Pancreas (tissue), 10 donors: ENCODE data around the gene ULK2. TPM values are rescaled to one million over a fixed set of nuclear protein-coding genes. Genes with fewer than 3 reads are reported as not detected.
A peak's percentile ranks its signal among the peaks of the same experiment; 100 is the strongest.

Experiments
- ATAC-seq, 4 donors: fragments of 200-7000 bp; cut with Tn5 transposase; one replicate each; pipeline versions ENCODE4 v1.8.0 to v1.9.1; 2020; ENCODE audit warnings: mild to moderate bottlenecking in 4 of 4, moderate library complexity in 4 of 4
- DNase-seq, 6 donors: peaks; one replicate each; pipeline ENCODE4 v3.0.0-alpha.2; 2020
- FAIRE-seq: peaks from 2 replicates; lab custom pipeline; 2012; peaks lifted over from hg19 to GRCh38; lab: Jason Lieb, UNC
- H3K27ac ChIP-seq, 4 donors: fragments of 200-600 bp; sonication (generic); 1 replicate in 3 of 4; 2 replicates in 1 of 4; pipeline versions ENCODE4 v1.5.0 to v1.8.0; 2020
- H3K27me3 ChIP-seq, 4 donors: fragments of 200-600 bp; one replicate each; pipeline ENCODE4 v1.8.0; 2021
- H3K36me3 ChIP-seq, 3 donors: fragments of 200-600 bp; sonication (generic) in 1 of 3; one replicate each; pipeline versions ENCODE4 v1.5.0 to v1.8.0; 2020 to 2021
- H3K4me1 ChIP-seq, 3 donors: fragments of 200-600 bp; one replicate each; pipeline ENCODE4 v1.8.0; 2021
- H3K4me3 ChIP-seq, 4 donors: fragments of 200-600 bp; sonication (generic) in 2 of 4; one replicate each; pipeline versions ENCODE4 v1.5.0 to v1.8.0; 2020 to 2021
- H3K9me3 ChIP-seq, 4 donors: fragments of 200-600 bp; one replicate each; pipeline ENCODE4 v1.8.0; 2021
- CTCF ChIP-seq, 4 donors: fragments of 200-600 bp; sonication (generic) in 3 of 4; IDR thresholded peaks; one replicate each; pipeline versions ENCODE4 v1.5.0 to v1.8.0; 2021; ENCODE audit warnings: antibody characterized with exemption in 4 of 4
- WGBS, 2 donors: extraction: QIAGEN DNeasy Blood & Tissue Kit; methylation state at CpG; one replicate each; pipeline ENCODE4 v1.1.7; 2013; 5-methylcytosine and 5-hydroxymethylcytosine counted together
- intact Hi-C, 3 donors: fragments of 100-400 bp; cut with DNase I; formaldehyde crosslinking; loops; one replicate each; pipeline versions ENCODE4 v1.11.1 to v1.14.2; 2022
- polyA plus RNA-seq, 2 donors: library from polyadenylated mRNA; stranded (reverse); fragments of 200-250 nt; gene quantifications; one replicate each; pipeline ENCODE4 v1.2.3, GENCODE V29; 2013
- total RNA-seq, 6 donors: library from RNA; stranded (reverse); fragmentation: NEBNext Ultra II Directional in 4 of 6; extraction: Animal tissue kit (Norgen Biotek cat#: 25700) in 4 of 6; gene quantifications; one replicate each; pipeline versions ENCODE4 v1.2.1 to v1.2.4, GENCODE V29; 2021 to 2023
- donor health status: healthy with polysubstance abuse.
- donor health status: DM: no; HTN: no; CAD: no; lungs with moderate emphysema.
- donor health status: DM: no; HTN: no; CAD: no.
- donor health status: control.
- donor health status: control.
- donor health status: Bipolar disorder and iron deficiency.
- donor health status: DM: yes; HTN: yes; CAD: no.
- donor health status: DM: no; HTN: no; CAD: no.
- donor health status: DM: no; HTN: no; CAD: no.
- donor health status: DM: yes; HTN: yes; CAD: no.

Gene ULK2
- total RNA-seq: 10 to 100 TPM in 1 of 6 donors, 1 to 10 TPM in 5; 3.1 to 12.5 (median 6.2) TPM
- polyA plus RNA-seq: 1 to 10 TPM; 5.1 to 5.4 TPM

GRCh38 chr17:19867329-19868078 lies at the start of gene ULK2:
Gene ULK2 (minus strand): TSS chr17:19867936. CDS start chr17:19867417, 519 bp downstream.
- Histone ChIP-seq H3K4me3 (peak within 1 kb of the TSS; percentile 68 to 91 (median 88)), H3K9me3 (no peaks in the 10 kb centered on the region), H3K36me3 (no peaks in the 10 kb centered on the region), H3K27ac (peak within 1 kb of the TSS; percentile 71 to 87 (median 80)), H3K4me1 (peaks cover 6 to 12% (median 10%) of the 10 kb centered on the region in 3 donors), H3K27me3 (no peaks in the 10 kb centered on the region)
- TF ChIP-seq CTCF (IDR thresholded peaks at IDR 0.05): no peak
- 0 to 1% methylated on average over 70 to 111 of the region's 111 CpGs for WGBS, 2 donors
- DNase-seq: peak; percentile 52 to 85 (median 70)
- peak; percentile 85 to 91 (median 88) for ATAC-seq
- intact Hi-C loops: no loop called here
- no peak for FAIRE-seq

DNA sequence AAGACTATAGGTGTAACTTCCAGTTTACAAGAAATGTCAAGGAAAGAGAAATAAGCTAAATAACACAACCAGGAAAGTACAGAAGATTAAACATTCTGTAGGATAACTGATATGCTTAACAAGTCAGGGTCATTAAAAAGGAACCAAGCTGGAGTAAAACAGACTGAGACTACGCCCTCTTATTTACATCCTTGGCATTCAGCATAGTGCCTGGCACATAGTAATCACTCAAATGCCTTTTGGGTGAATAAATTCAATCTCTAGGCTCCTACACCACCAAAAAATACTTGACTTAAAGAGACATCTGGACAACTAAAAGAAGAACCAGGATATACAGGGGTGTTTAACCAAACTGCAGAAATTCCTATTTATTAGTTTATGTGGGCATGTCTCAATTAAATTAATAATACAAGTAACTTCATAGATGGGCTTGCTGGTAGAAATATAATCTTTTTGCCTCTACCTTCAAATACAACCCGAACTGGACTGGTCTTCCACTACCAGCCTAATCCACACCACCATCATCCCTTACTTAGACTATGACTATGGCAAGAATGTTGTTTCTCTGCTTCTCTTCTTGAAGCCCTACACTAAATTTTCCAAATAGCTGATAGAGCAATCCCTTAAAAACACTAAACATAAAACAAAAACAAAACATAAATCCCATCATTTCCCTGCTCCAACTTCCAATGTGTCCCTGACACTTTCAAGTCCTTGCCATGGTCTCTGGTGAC lies 47.7 kb upstream of the ULK2 start:
- no peak for TF ChIP-seq CTCF (IDR thresholded peaks at IDR 0.05)
- no peak for FAIRE-seq

GRCh38 chr17:19911033-19911432 lies 43.3 kb upstream of the ULK2 start:
- H3K27ac ChIP-seq: no peak overlapping the region
- WGBS, 2 donors: 86 to 91% methylated on average over 2 of the region's 2 CpGs
- H3K4me1 ChIP-seq: no peaks in the 10 kb centered on the region
- peaks cover 0 to 54% (median 10%) of the 10 kb centered on the region in 3 donors for H3K36me3 ChIP-seq
- TF ChIP-seq CTCF (IDR thresholded peaks at IDR 0.05): no peak
- intact Hi-C loops: no loop called here
- ATAC-seq (no peak), DNase-seq (no peak), FAIRE-seq (no peak)
- H3K9me3 ChIP-seq: no peaks in the 10 kb centered on the region
- H3K4me3 ChIP-seq: no peak overlapping the region
- H3K27me3 ChIP-seq: no peaks in the 10 kb centered on the region

More for the DNA sequence above, 47.7 kb upstream of the ULK2 start:
- WGBS, 2 donors: 93 to 98% methylated on average over 2 of the region's 2 CpGs
- peaks cover 5 to 42% (median 6%) of the 10 kb centered on the region in 3 donors for H3K36me3 ChIP-seq
- DNase-seq (no peak), ATAC-seq (no peak)
- no peaks in the 10 kb centered on the region for H3K27me3 ChIP-seq
- intact Hi-C loops: no loop called here
- H3K9me3 ChIP-seq: no peaks in the 10 kb centered on the region
- no peaks in the 10 kb centered on the region for H3K4me1 ChIP-seq
- H3K4me3 ChIP-seq: no peak overlapping the region
- H3K27ac ChIP-seq: no peak overlapping the region

DNA sequence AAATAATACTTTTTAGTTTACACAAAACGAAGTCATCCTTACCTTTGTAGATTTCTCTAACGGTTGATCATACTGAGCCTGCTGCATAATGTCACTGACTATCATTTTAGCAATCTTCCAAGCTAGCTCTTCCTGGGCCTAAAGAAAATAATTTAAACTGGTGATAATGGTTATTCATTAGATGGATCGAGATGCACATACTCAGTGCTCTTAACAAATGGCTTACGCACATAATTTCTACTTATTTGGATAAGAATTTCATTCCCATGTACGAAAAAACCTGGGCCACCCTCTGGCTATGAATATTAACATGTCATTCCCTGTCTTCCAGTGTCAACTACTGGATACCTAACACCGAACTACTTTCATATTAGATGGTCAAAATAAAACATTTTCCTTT lies 41.4 kb upstream of the ULK2 start:
- H3K27ac ChIP-seq: no peak overlapping the region
- intact Hi-C loops: no loop called here
- no peaks in the 10 kb centered on the region for H3K27me3 ChIP-seq
- FAIRE-seq (no peak), ATAC-seq (no peak), DNase-seq (no peak)
- WGBS, 2 donors: 92 to 93% methylated on average over 6 of the region's 6 CpGs
- H3K4me1 ChIP-seq: peaks cover 0 to 3% (median 0%) of the 10 kb centered on the region in 3 donors
- H3K9me3 ChIP-seq: no peaks in the 10 kb centered on the region
- peaks cover 0 to 70% (median 10%) of the 10 kb centered on the region in 3 donors for H3K36me3 ChIP-seq
- H3K4me3 ChIP-seq: no peak overlapping the region
- TF ChIP-seq CTCF (IDR thresholded peaks at IDR 0.05): no peak
